H1 (cell line): Measurements from ENCODE around the gene TXK. TPM values are rescaled to one million over a fixed set of nuclear protein-coding genes. Genes with fewer than 3 reads are reported as not detected.

Experiments used
- CTCF ChIA-PET: fragments of 300-600 bp; sonication (Branson Sonifier 250); formaldehyde crosslinking; loops from one replicate; lab custom pipeline; 2021; ENCODE audit not compliant: partially characterized antibody; lab: Charles Lee
- POLR2A ChIA-PET: fragments of 300-600 bp; sonication (Branson Sonifier 250); formaldehyde crosslinking; loops from one replicate; lab custom pipeline; 2021; ENCODE audit warnings: inconsistent platforms; ENCODE audit not compliant: partially characterized antibody; lab: Charles Lee
- DNase-seq, 2 experiments: peaks; one replicate each; pipeline versions ENCODE4 v3.0.0 to v3.0.0-alpha.2; 2010 to 2022; ENCODE audit warnings: low spot score in 2 of 2, low read depth in 1 of 2, mixed read lengths in 1 of 2
- FAIRE-seq: peaks from 2 replicates; lab custom pipeline; 2011; peaks lifted over from hg19 to GRCh38; lab: Jason Lieb, UNC
- H2AFZ ChIP-seq: 2 replicates; pipeline ENCODE4 v1.8.1; 2012; ENCODE audit warnings: low read length, inconsistent platforms
- H2AK5ac ChIP-seq: 2 replicates; pipeline ENCODE4 v1.6.1; 2013; ENCODE audit warnings: low read depth, low read length
- H2BK120ac ChIP-seq: replicated peaks from 2 replicates; pipeline ENCODE3; 2013; ENCODE audit warnings: low read depth, low read length, inconsistent platforms
- H2BK12ac ChIP-seq: 2 replicates; pipeline ENCODE4 v1.6.1; 2013; ENCODE audit warnings: low read depth, low read length
- H2BK15ac ChIP-seq: 2 replicates; pipeline ENCODE4 v1.6.1; 2013; ENCODE audit warnings: low read length
- H2BK20ac ChIP-seq: 2 replicates; pipeline ENCODE4 v1.6.1; 2013; ENCODE audit warnings: low read length
- H2BK5ac ChIP-seq: 2 replicates; pipeline ENCODE4 v1.6.1; 2013; ENCODE audit warnings: low read depth, low read length
- H3K14ac ChIP-seq: 2 replicates; pipeline ENCODE4 v1.6.1; 2013; ENCODE audit warnings: inconsistent platforms; ENCODE audit not compliant: insufficient read length
- H3K18ac ChIP-seq: 2 replicates; pipeline ENCODE4 v1.6.1; 2013; ENCODE audit warnings: low read length; ENCODE audit errors: extremely low read depth
- H3K23ac ChIP-seq: 2 replicates; pipeline ENCODE4 v1.6.1; 2013; ENCODE audit warnings: inconsistent platforms; ENCODE audit not compliant: insufficient read length
- H3K23me2 ChIP-seq: 2 replicates; pipeline ENCODE4 v1.6.1; 2013; ENCODE audit warnings: low read depth, low read length
- H3K27ac ChIP-seq: 2 replicates; pipeline ENCODE4 v1.6.1; 2011; ENCODE audit warnings: low read depth, low read length, inconsistent platforms
- H3K27me3 ChIP-seq, 4 experiments: replicated peaks in 1 of 4; 1 replicate in 1 of 4; 2 replicates in 3 of 4; pipeline versions ENCODE4 v1.6.1 to v1.8.1; 2011 to 2013; ENCODE audit warnings: low read length in 3 of 4, mild to moderate bottlenecking in 3 of 4, inconsistent platforms in 2 of 4, mixed read lengths in 2 of 4, moderate library complexity in 1 of 4; ENCODE audit not compliant: control insufficient read depth in 3 of 4, insufficient read depth in 3 of 4; ENCODE audit errors: extremely low read depth in 1 of 4
- H3K36me3 ChIP-seq, 4 experiments: 2 replicates each; pipeline versions ENCODE4 v1.6.1 to v1.8.1; 2011 to 2013; ENCODE audit warnings: mild to moderate bottlenecking in 4 of 4, low read length in 3 of 4, moderate library complexity in 2 of 4, control low read depth in 1 of 4, inconsistent platforms in 1 of 4; ENCODE audit not compliant: insufficient read depth in 4 of 4, control insufficient read depth in 2 of 4
- H3K4ac ChIP-seq: replicated peaks from 2 replicates; pipeline ENCODE3; 2013; ENCODE audit warnings: low read length, low read depth, mixed read lengths, inconsistent platforms; ENCODE audit not compliant: insufficient read length
- H3K4me1 ChIP-seq, 4 experiments: replicated peaks in 1 of 4; 1 replicate in 1 of 4; 2 replicates in 3 of 4; pipeline versions ENCODE4 v1.6.1 to v1.8.1; 2011 to 2013; ENCODE audit warnings: low read length in 3 of 4, inconsistent platforms in 2 of 4, mixed read lengths in 1 of 4; ENCODE audit not compliant: insufficient read depth in 4 of 4, control insufficient read depth in 3 of 4
- H3K4me2 ChIP-seq, 2 experiments: 2 replicates each; pipeline versions ENCODE4 v1.6.1 to v1.8.1; 2011 to 2013; ENCODE audit warnings: low read depth in 2 of 2, low read length in 2 of 2, control low read depth in 1 of 2, inconsistent platforms in 1 of 2, mild to moderate bottlenecking in 1 of 2; ENCODE audit not compliant: insufficient read depth in 1 of 2
- H3K4me3 ChIP-seq, 4 experiments: fragments of 200-600, 300-600 bp in 1 of 4; sonication (generic), shearing (Covaris generic), sonication (Bioruptor Twin) in 1 of 4; 2 replicates each; pipeline versions ENCODE4 v1.5.1 to v1.8.1; 2011 to 2016; ENCODE audit warnings: low read length in 4 of 4, low read depth in 3 of 4, control low read depth in 2 of 4, inconsistent platforms in 2 of 4, mild to moderate bottlenecking in 2 of 4, mixed read lengths in 1 of 4, moderate library complexity in 1 of 4; ENCODE audit not compliant: insufficient read depth in 2 of 4; ENCODE audit errors: extremely low read depth in 1 of 4
- H3K56ac ChIP-seq: replicated peaks from 2 replicates; pipeline ENCODE3; 2013; ENCODE audit warnings: low read depth, mild to moderate bottlenecking, mixed read lengths, low read length, inconsistent platforms; ENCODE audit not compliant: insufficient read length
- H3K79me1 ChIP-seq: 2 replicates; pipeline ENCODE4 v1.6.1; 2013; ENCODE audit warnings: low read depth, low read length, control low read depth
- H3K79me2 ChIP-seq, 2 experiments: 2 replicates each; pipeline versions ENCODE4 v1.6.1 to v1.8.1; 2012 to 2013; ENCODE audit warnings: low read length in 2 of 2, mild to moderate bottlenecking in 2 of 2, inconsistent platforms in 1 of 2; ENCODE audit not compliant: insufficient read depth in 2 of 2, control insufficient read depth in 1 of 2
- H3K9ac ChIP-seq, 4 experiments: replicated peaks in 1 of 4; 1 replicate in 1 of 4; 2 replicates in 3 of 4; pipeline versions ENCODE4 v1.6.1 to v1.8.1; 2011 to 2013; ENCODE audit warnings: low read depth in 3 of 4, low read length in 3 of 4, control low read depth in 2 of 4, mild to moderate bottlenecking in 2 of 4, moderate library complexity in 2 of 4, inconsistent platforms in 1 of 4; ENCODE audit errors: extremely low read depth in 1 of 4
- H3K9me3 ChIP-seq, 2 experiments: 2 replicates each; pipeline versions ENCODE4 v1.6.1 to v1.8.1; 2012 to 2013; ENCODE audit warnings: mild to moderate bottlenecking in 2 of 2, moderate library complexity in 2 of 2, control low read depth in 1 of 2, inconsistent platforms in 1 of 2, low read depth in 1 of 2, low read length in 1 of 2, mixed read lengths in 1 of 2; ENCODE audit not compliant: insufficient read depth in 2 of 2
- H4K20me1 ChIP-seq, 2 experiments: replicated peaks in 1 of 2; 2 replicates each; pipeline versions ENCODE3 to v1.8.1; 2011 to 2013; ENCODE audit warnings: inconsistent platforms in 2 of 2, low read length in 2 of 2, mild to moderate bottlenecking in 1 of 2; ENCODE audit not compliant: insufficient read depth in 2 of 2, control insufficient read depth in 1 of 2
- H4K5ac ChIP-seq: 2 replicates; pipeline ENCODE4 v1.6.1; 2013; ENCODE audit warnings: low read length, low read depth, mixed read lengths, inconsistent platforms; ENCODE audit not compliant: insufficient read length
- H4K8ac ChIP-seq: 2 replicates; pipeline ENCODE4 v1.8.0; 2013; ENCODE audit warnings: mild to moderate bottlenecking, moderate library complexity, low read length, inconsistent platforms; ENCODE audit not compliant: insufficient read depth; ENCODE audit errors: extremely low read depth
- H4K91ac ChIP-seq: replicated peaks from 2 replicates; pipeline ENCODE3; 2013; ENCODE audit warnings: low read length, mixed read lengths, inconsistent platforms; ENCODE audit not compliant: insufficient read length
- TBP ChIP-seq: IDR thresholded peaks from 2 replicates; pipeline ENCODE4 v1.6.1; 2011; ENCODE audit warnings: low read depth, low read length, improper control_type of control experiment
- WGBS, 2 experiments: shearing (Covaris generic) in 1 of 2; methylation state at CpG; one replicate each; pipeline versions ENCODE4 v1.1.6 to v1.1.7; 2013 to 2015; ENCODE audit warnings: low lambda C conversion rate in 2 of 2, mixed read lengths in 2 of 2, inconsistent platforms in 1 of 2, low coverage in 1 of 2, missing lambda C conversion rate in 1 of 2; ENCODE audit not compliant: insufficient replicate concordance in 2 of 2, insufficient coverage in 1 of 2, insufficient read length in 1 of 2; ENCODE audit errors: extremely low coverage in 1 of 2, missing lambda C conversion rate in 1 of 2; 5-methylcytosine and 5-hydroxymethylcytosine counted together
- polyA plus RNA-seq, 7 experiments: library from polyadenylated mRNA; depleted of rRNA in 3 of 7; stranded (reverse) in 5 of 7; unstranded in 2 of 7; fragments of >200 nt in 5 of 7; fragments of 200-250 nt in 2 of 7; gene quantifications; 1 replicate in 5 of 7; 2 replicates in 1 of 7; 4 replicates in 1 of 7; pipeline versions ENCODE4 v1.2.1 to v1.2.3, GENCODE V29; 2011 to 2013; ENCODE audit warnings: missing spikeins in 2 of 7, mixed read lengths in 2 of 7
- total RNA-seq: library from RNA; stranded (reverse); fragmentation: NEBNext Ultra II Directional; extraction: Animal tissue kit (Norgen Biotek cat#: 25700); gene quantifications from 2 replicates; pipeline ENCODE4 v1.2.1, GENCODE V29; 2021

Gene TXK
- total and polyA plus RNA-seq, 2 of the 8 experiments (the other 6 are each of a cell fraction or from before 2014, with no cell fraction given), result not detected

GRCh38 chr4:48018112-48018511 is 115.9 kb downstream of the TXK start:
- Histone ChIP-seq H4K8ac (no peak overlapping the region), H3K18ac (no peak overlapping the region), H3K23ac (no peak overlapping the region), H3K79me2 (no peaks in the 10 kb centered on the region), H4K91ac (no peak overlapping the region), H3K14ac (no peak overlapping the region), H4K5ac (no peak overlapping the region), H3K9me3 (no peaks in the 10 kb centered on the region), H3K79me1 (no peaks in the 10 kb centered on the region), H4K20me1 (no peaks in the 10 kb centered on the region), H3K4me3 (no peak overlapping the region; a peak in 1 of 8 replicates), H2AFZ (no peak overlapping the region), H2BK5ac (no peak overlapping the region), H3K27ac (no peak overlapping the region), H3K4me2 (peak overlapping the region in 1 of 2 experiments; percentile 73; a peak in 1 of 4 replicates), H2BK120ac (no peak overlapping the region), H2BK15ac (no peak overlapping the region), H2BK20ac (no peak overlapping the region), H3K56ac (no peak overlapping the region), H3K4me1 (0 out of 7 replicates have a peak, but pooled peaks cover 0 to 2% (median 0%) of the 10 kb centered on the region in 4 experiments), H3K27me3 (peaks cover 0 to 14% (median 6%) of the 10 kb centered on the region in 4 experiments; a peak in 5 of 7 replicates), H3K9ac (no peak overlapping the region), H3K23me2 (peaks cover 9% of the 10 kb centered on the region; the same call in 1 of the 2 replicates), H2BK12ac (no peak overlapping the region), H3K4ac (no peak overlapping the region), H2AK5ac (no peak overlapping the region), H3K36me3 (no peaks in the 10 kb centered on the region)
- no peak for DNase-seq
- no peak for FAIRE-seq
- CTCF ChIA-PET, result interaction anchor here (0.6 to 3.9 kb wide), 12 partner anchors 12 to 313 kb away, joined by 3 to 45 read pairs (median 4); no protein-coding TSS in a partner anchor
- 94% methylated on average over 2 of the region's 2 CpGs; no CpG with 5 or more reads in 1 of the 2 experiments for WGBS, 2 experiments
- POLR2A ChIA-PET, result interaction anchor here (1.0 to 1.1 kb wide), 2 partner anchors 13 to 14 kb away, joined by 3 to 6 read pairs; no protein-coding TSS in a partner anchor
- TF ChIP-seq TBP, result no peak
